Panc1 (cell line): ENCODE results near the gene C2orf80.

ENCODE experiments used
- CTCF ChIP-seq: fragments of 450-650 bp; IDR thresholded peaks from 2 replicates; pipeline ENCODE4 v1.5.1; 2017; ENCODE audit warnings: mild to moderate bottlenecking
- POLR2AphosphoS5 ChIP-seq: IDR thresholded peaks from 2 replicates; pipeline ENCODE4 v1.6.1; 2012; ENCODE audit warnings: mild to moderate bottlenecking, low read depth, low read length, moderate library complexity
- TF ChIP-seq, protein P1 (sequence below), 2 experiments: IDR thresholded peaks; 2 replicates each; pipeline ENCODE4 v1.6.1; 2011 to 2012; ENCODE audit warnings: low read depth in 2 of 2, control low read depth in 1 of 2, low read length in 1 of 2, mild to moderate bottlenecking in 1 of 2, moderate library complexity in 1 of 2; ENCODE audit not compliant: insufficient read depth in 1 of 2

GRCh38 chr2:208172125-208172524 is 17.7 kb downstream of the C2orf80 start:
- TF ChIP-seq CTCF (no peak), POLR2AphosphoS5 (no peak)
- TF ChIP-seq, protein P1, sequence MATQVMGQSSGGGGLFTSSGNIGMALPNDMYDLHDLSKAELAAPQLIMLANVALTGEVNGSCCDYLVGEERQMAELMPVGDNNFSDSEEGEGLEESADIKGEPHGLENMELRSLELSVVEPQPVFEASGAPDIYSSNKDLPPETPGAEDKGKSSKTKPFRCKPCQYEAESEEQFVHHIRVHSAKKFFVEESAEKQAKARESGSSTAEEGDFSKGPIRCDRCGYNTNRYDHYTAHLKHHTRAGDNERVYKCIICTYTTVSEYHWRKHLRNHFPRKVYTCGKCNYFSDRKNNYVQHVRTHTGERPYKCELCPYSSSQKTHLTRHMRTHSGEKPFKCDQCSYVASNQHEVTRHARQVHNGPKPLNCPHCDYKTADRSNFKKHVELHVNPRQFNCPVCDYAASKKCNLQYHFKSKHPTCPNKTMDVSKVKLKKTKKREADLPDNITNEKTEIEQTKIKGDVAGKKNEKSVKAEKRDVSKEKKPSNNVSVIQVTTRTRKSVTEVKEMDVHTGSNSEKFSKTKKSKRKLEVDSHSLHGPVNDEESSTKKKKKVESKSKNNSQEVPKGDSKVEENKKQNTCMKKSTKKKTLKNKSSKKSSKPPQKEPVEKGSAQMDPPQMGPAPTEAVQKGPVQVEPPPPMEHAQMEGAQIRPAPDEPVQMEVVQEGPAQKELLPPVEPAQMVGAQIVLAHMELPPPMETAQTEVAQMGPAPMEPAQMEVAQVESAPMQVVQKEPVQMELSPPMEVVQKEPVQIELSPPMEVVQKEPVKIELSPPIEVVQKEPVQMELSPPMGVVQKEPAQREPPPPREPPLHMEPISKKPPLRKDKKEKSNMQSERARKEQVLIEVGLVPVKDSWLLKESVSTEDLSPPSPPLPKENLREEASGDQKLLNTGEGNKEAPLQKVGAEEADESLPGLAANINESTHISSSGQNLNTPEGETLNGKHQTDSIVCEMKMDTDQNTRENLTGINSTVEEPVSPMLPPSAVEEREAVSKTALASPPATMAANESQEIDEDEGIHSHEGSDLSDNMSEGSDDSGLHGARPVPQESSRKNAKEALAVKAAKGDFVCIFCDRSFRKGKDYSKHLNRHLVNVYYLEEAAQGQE (IDR thresholded peaks at IDR 0.05; ENCODE audit: insufficient read depth in 1 of 2, low read depth in 2 of 2, low read length in 1 of 2): no peak
